ENCODE data around the gene ACBD4. TPM values are rescaled to one million over a fixed set of nuclear protein-coding genes. Genes with fewer than 3 reads are reported as not detected.

The ACBD4 gene
- total RNA-seq, 1 experiment from 2014 or later = 7.7 TPM

GRCh38 chr17:45093444-45094110 is 41.9 kb upstream of the ACBD4 start:
- in situ Hi-C loops (cut with HindIII; ENCODE audit: low pct_unique_long_range_greater_than_20kb, low sequenced_read_pairs) (no loop called here), intact Hi-C loops (cut with micrococcal nuclease; ENCODE audit: unreplicated experiment) (no loop called here)
- TF ChIP-seq REST (IDR thresholded peaks at IDR 0.05; ENCODE audit: insufficient read depth in 1 of 2, low read depth in 2 of 2, low read length in 1 of 2) = no peak
- no peak for TF ChIP-seq SIN3A (IDR thresholded peaks at IDR 0.05; ENCODE audit: borderline replicate concordance, insufficient read depth, low read depth, low read length)
- no peak for TF ChIP-seq CTCF (IDR thresholded peaks at IDR 0.05)
- TF ChIP-seq TCF7L2 (IDR thresholded peaks at IDR 0.05; ENCODE audit: low read depth, low read length) = no peak
- no peak for TF ChIP-seq POLR2AphosphoS5 (IDR thresholded peaks at IDR 0.05; ENCODE audit: low read depth, low read length)
- ATAC-seq (no peak; the same call in 1 of the 2 replicates), DNase-seq (ENCODE audit: low read depth, low spot score) (no peak)
- H3K27me3 ChIP-seq (ENCODE audit: control insufficient read depth, insufficient read depth, low read length) = no peaks in the 10 kb centered on the region
- peaks cover 8% of the 10 kb centered on the region for H3K36me3 ChIP-seq (ENCODE audit: control insufficient read depth, insufficient read depth, low read length)
- peaks cover 11% of the 10 kb centered on the region for H3K4me1 ChIP-seq (ENCODE audit: control insufficient read depth, insufficient read depth, low read length)
- no TSS peak for BruUV-seq (replicated peaks)
- ChIA-PET CTCF (no interaction called here), POLR2A (no interaction called here)
- H3K4me3 ChIP-seq (ENCODE audit: low read depth in 2 of 2, low read length in 2 of 2) = no peak overlapping the region
- peak overlapping the region; percentile 76 for H3K27ac ChIP-seq (ENCODE audit: low read length)
- no peaks in the 10 kb centered on the region for H3K9me3 ChIP-seq (ENCODE audit: control insufficient read depth, insufficient read depth, low read depth, low read length)

- ChIA-PET POLR2A (no interaction called here), CTCF (no interaction called here)
- peaks cover 14% of the 10 kb centered on the region for H3K36me3 ChIP-seq (ENCODE audit: control insufficient read depth, insufficient read depth, low read length)
- intact Hi-C loops (cut with micrococcal nuclease; ENCODE audit: unreplicated experiment) = no loop called here
- H3K9me3 ChIP-seq (ENCODE audit: control insufficient read depth, insufficient read depth, low read depth, low read length) = no peaks in the 10 kb centered on the region
- in situ Hi-C loops (cut with HindIII; ENCODE audit: low pct_unique_long_range_greater_than_20kb, low sequenced_read_pairs) = no loop called here
- TF ChIP-seq SIN3A (IDR thresholded peaks at IDR 0.05; ENCODE audit: borderline replicate concordance, insufficient read depth, low read depth, low read length) = no peak
- TF ChIP-seq CTCF (IDR thresholded peaks at IDR 0.05) = peak; percentile 73
- H3K27me3 ChIP-seq (ENCODE audit: control insufficient read depth, insufficient read depth, low read length) = no peaks in the 10 kb centered on the region
- no TSS peak for BruUV-seq (replicated peaks)
- no peak for DNase-seq (ENCODE audit: low read depth, low spot score)
- peaks cover 11% of the 10 kb centered on the region for H3K4me1 ChIP-seq (ENCODE audit: control insufficient read depth, insufficient read depth, low read length)
- H3K4me3 ChIP-seq (ENCODE audit: low read depth in 2 of 2, low read length in 2 of 2) = no peak overlapping the region
- H3K27ac ChIP-seq (ENCODE audit: low read length) = no peak overlapping the region
- no peak for ATAC-seq
Measured at GRCh38 chr17:45096141-45096540, 39.3 kb upstream of the ACBD4 start.

All from Panc1 (cell line).